ENCODE results near the gene NOS1AP. TPM values are rescaled to one million over a fixed set of nuclear protein-coding genes. Genes with fewer than 3 reads are reported as not detected.

NOS1AP gene
- total RNA-seq, 4 donors from 2014 or later = 8.5 to 34.8 (median 14.1) TPM

DNA sequence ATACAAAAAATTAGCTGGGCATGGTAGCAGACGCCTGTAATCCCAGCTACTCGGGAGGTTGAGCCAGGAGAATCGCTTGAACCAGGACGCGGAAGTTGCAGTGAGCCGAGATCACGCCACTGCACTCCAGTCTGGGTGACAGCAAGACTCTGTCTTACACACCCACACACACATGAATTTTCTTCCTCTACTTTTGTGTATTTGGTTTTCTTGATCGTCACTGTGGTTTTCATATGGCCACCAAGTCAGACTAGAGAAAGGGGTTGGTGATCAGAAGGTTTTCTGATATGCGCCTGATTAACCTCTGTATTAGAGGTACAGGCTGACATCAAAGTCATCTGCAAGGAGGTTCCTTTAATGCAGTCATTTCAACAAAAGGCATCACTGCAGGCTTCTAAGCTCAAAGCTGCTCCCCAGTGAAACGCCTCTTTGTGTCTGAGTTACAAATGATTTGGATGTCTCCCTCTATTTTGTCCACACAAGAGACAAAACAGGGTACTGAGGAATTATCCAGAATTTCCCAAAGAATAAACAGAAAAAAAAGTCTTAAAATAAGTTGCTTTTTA lies 331.4 kb downstream of the NOS1AP start:
- in situ Hi-C loops (cut with MboI; ENCODE audit: low pct_ligation_motif_present in 1 of 4, low pct_unique_long_range_greater_than_20kb in 1 of 4, low sequenced_read_pairs in 3 of 4) = no loop called here
- Histone ChIP-seq H3K27me3 (no peaks in the 10 kb centered on the region), H3K4me1 (no peaks in the 10 kb centered on the region), H3K4me3 (no peak overlapping the region), H3K9me3 (no peaks in the 10 kb centered on the region), H3K27ac (no peak overlapping the region), H3K36me3 (no peaks in the 10 kb centered on the region)
- no peak for TF ChIP-seq POLR2AphosphoS5 (IDR thresholded peaks at IDR 0.05)
- TF ChIP-seq EP300 (IDR thresholded peaks at IDR 0.05; ENCODE audit: low read depth) = no peak
- TF ChIP-seq, protein P1, sequence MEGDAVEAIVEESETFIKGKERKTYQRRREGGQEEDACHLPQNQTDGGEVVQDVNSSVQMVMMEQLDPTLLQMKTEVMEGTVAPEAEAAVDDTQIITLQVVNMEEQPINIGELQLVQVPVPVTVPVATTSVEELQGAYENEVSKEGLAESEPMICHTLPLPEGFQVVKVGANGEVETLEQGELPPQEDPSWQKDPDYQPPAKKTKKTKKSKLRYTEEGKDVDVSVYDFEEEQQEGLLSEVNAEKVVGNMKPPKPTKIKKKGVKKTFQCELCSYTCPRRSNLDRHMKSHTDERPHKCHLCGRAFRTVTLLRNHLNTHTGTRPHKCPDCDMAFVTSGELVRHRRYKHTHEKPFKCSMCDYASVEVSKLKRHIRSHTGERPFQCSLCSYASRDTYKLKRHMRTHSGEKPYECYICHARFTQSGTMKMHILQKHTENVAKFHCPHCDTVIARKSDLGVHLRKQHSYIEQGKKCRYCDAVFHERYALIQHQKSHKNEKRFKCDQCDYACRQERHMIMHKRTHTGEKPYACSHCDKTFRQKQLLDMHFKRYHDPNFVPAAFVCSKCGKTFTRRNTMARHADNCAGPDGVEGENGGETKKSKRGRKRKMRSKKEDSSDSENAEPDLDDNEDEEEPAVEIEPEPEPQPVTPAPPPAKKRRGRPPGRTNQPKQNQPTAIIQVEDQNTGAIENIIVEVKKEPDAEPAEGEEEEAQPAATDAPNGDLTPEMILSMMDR (IDR thresholded peaks at IDR 0.05) = no peak
- TF ChIP-seq POLR2A (IDR thresholded peaks at IDR 0.05) = no peak
- intact Hi-C loops (cut with DNase I; ENCODE audit: low total_unique reads) = no loop called here
- no peak for DNase-seq
- whole genome bisulfite sequencing, 2 donors (ENCODE audit: low coverage in 1 of 2) = 86 to 89% methylated on average over 10 of the region's 10 CpGs

DNA sequence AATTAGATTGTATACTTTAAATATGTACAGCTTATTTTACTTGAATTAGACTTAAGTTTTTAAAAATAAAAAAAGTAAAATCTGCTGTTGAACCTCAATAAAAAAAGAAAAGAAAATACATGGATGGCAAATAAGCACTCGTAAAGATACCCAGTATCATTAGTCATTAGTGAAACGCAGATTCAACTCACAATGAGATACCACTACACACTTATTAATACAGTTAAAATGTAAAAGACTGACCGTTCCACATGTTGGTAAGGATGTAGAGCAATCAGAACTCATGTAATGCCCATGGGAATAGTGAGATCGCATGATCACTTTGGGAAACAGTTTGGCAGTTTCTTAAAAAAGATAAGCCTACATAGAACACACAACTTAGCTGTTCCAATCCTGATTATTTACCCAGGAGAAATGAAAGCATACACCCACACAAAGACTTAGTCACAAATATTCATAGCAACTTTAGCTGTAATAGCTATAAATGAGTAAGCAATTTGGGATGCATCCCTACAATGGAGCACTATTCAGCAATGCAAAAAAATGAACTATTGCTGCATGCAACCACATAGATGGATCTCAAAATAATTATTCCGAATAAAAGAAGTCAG lies 335.2 kb downstream of the NOS1AP start:
- TF ChIP-seq POLR2A (IDR thresholded peaks at IDR 0.05) = no peak
- TF ChIP-seq, protein P1 (IDR thresholded peaks at IDR 0.05) = no peak
- no peak for TF ChIP-seq EP300 (IDR thresholded peaks at IDR 0.05; ENCODE audit: low read depth)
- no peak for TF ChIP-seq POLR2AphosphoS5 (IDR thresholded peaks at IDR 0.05)
- Histone ChIP-seq H3K27ac (no peak overlapping the region), H3K4me1 (no peaks in the 10 kb centered on the region), H3K36me3 (no peaks in the 10 kb centered on the region), H3K4me3 (no peak overlapping the region), H3K27me3 (no peaks in the 10 kb centered on the region), H3K9me3 (no peaks in the 10 kb centered on the region)
- intact Hi-C loops (cut with DNase I; ENCODE audit: low total_unique reads) = no loop called here
- no peak for DNase-seq
- 76 to 93% methylated on average over 5 of the region's 5 CpGs for WGBS, 2 donors (ENCODE audit: low coverage in 1 of 2)
- in situ Hi-C loops (cut with MboI; ENCODE audit: low pct_ligation_motif_present in 1 of 4, low pct_unique_long_range_greater_than_20kb in 1 of 4, low sequenced_read_pairs in 3 of 4) = no loop called here

DNA sequence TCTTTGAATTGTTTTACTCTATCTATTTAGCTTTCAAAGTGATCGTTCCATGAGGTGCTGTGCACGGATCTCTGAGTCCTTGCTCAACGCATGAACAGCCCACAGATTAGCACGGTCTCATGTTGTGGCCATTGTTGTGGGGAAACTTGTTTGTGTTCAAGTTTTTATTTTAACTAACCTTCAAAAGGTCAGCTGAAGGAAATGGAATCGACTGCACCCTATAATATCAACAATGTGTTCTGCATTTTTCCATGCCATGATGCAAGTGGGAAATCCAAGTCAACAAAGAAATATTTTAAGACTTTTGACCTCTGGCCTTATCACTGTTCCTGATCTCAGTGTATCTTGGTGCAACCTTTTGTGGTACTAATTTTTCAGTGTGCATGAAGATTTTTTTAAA lies 336.3 kb downstream of the NOS1AP start:
- H3K9me3 ChIP-seq = no peaks in the 10 kb centered on the region
- H3K4me3 ChIP-seq = no peak overlapping the region
- in situ Hi-C loops (cut with MboI; ENCODE audit: low pct_ligation_motif_present in 1 of 4, low pct_unique_long_range_greater_than_20kb in 1 of 4, low sequenced_read_pairs in 3 of 4) (no loop called here), intact Hi-C loops (cut with DNase I; ENCODE audit: low total_unique reads) (no loop called here)
- no peak for TF ChIP-seq EP300 (IDR thresholded peaks at IDR 0.05; ENCODE audit: low read depth)
- TF ChIP-seq POLR2A (IDR thresholded peaks at IDR 0.05) = no peak
- TF ChIP-seq, protein P1 (IDR thresholded peaks at IDR 0.05) = no peak
- no peak for TF ChIP-seq POLR2AphosphoS5 (IDR thresholded peaks at IDR 0.05)
- DNase-seq = no peak
- 57 to 61% methylated on average over 5 of the region's 5 CpGs for WGBS, 2 donors (ENCODE audit: low coverage in 1 of 2)
- H3K27me3 ChIP-seq = no peaks in the 10 kb centered on the region
- H3K36me3 ChIP-seq = no peaks in the 10 kb centered on the region
- no peak overlapping the region for H3K27ac ChIP-seq
- H3K4me1 ChIP-seq = no peaks in the 10 kb centered on the region

DNA sequence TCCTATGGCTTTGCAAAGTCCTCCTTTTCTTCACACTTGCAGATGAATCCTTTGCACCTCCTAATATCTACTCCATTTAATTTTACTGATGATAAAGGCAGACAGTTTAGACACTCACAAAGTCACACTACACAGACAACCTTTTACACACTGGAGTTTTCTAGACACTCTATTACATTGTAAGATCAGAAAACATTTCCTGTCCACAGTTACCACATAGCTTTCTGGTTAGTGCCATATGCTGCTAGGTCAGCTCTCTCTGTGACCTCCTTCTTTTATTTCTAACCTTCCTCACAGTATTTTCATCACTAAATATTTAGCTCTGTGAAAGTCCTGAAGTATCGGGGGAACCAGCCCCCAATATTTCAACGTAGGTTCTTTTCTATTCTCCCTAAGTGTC lies 337.3 kb downstream of the NOS1AP start:
- 91 to 94% methylated on average over 2 of the region's 2 CpGs for WGBS, 2 donors (ENCODE audit: low coverage in 1 of 2)
- Histone ChIP-seq H3K4me3 (no peak overlapping the region), H3K9me3 (no peaks in the 10 kb centered on the region), H3K4me1 (no peaks in the 10 kb centered on the region), H3K27ac (no peak overlapping the region), H3K27me3 (no peaks in the 10 kb centered on the region), H3K36me3 (no peaks in the 10 kb centered on the region)
- intact Hi-C loops (cut with DNase I; ENCODE audit: low total_unique reads) = no loop called here
- no peak for DNase-seq
- in situ Hi-C loops (cut with MboI; ENCODE audit: low pct_ligation_motif_present in 1 of 4, low pct_unique_long_range_greater_than_20kb in 1 of 4, low sequenced_read_pairs in 3 of 4) = no loop called here
- no peak for TF ChIP-seq EP300 (IDR thresholded peaks at IDR 0.05; ENCODE audit: low read depth)
- TF ChIP-seq POLR2A (IDR thresholded peaks at IDR 0.05) = no peak
- TF ChIP-seq POLR2AphosphoS5 (IDR thresholded peaks at IDR 0.05) = no peak
- TF ChIP-seq, protein P1 (IDR thresholded peaks at IDR 0.05) = no peak

Measured in transverse colon (tissue), 4 donors.